Adrenal gland (tissue), 12 donors: Measurements from ENCODE around the gene MROH7. TPM values are rescaled to one million over a fixed set of nuclear protein-coding genes. Genes with fewer than 3 reads are reported as not detected.
"Not testable (repeated sequence)": the region's sequence is repeated elsewhere in the genome, so short reads cannot be mapped to it uniquely, and the experiment has no call there.

Source experiments
- DNase-seq, 7 donors: peaks; one replicate each; pipeline ENCODE4 v3.0.0-alpha.2; 2019 to 2020
- H3K27ac ChIP-seq, 5 donors: fragments of 200-600 bp; sonication (generic) in 4 of 5; 1 replicate in 3 of 5; 2 replicates in 2 of 5; pipeline versions ENCODE4 v1.5.1 to v1.8.0; 2016 to 2020; ENCODE audit warnings: mild to moderate bottlenecking in 1 of 5
- H3K27me3 ChIP-seq: fragments of 200-600 bp; 2 replicates; pipeline ENCODE4 v1.8.0; 2021
- H3K36me3 ChIP-seq, 2 donors: fragments of 200-600 bp; replicated peaks in 1 of 2; 1 replicate in 1 of 2; 2 replicates in 1 of 2; pipeline versions ENCODE4 v1.5.1 to v1.8.0; 2018 to 2022
- H3K4me1 ChIP-seq, 2 donors: fragments of 200-600 bp; replicated peaks in 1 of 2; 1 replicate in 1 of 2; 2 replicates in 1 of 2; pipeline versions ENCODE4 v1.5.1 to v1.8.0; 2018 to 2021
- H3K4me3 ChIP-seq, 4 donors: fragments of 200-600 bp; sonication (generic) in 3 of 4; one replicate each; pipeline ENCODE4 v1.5.1; 2016 to 2018
- H3K9me3 ChIP-seq, 3 donors: fragments of 200-600 bp; sonication (generic) in 1 of 3; replicated peaks in 1 of 3; 1 replicate in 2 of 3; 2 replicates in 1 of 3; pipeline versions ENCODE4 v1.5.1 to v1.8.0; 2016 to 2021
- CTCF ChIP-seq, 6 experiments: fragments of 450-650 bp in 4 of 6; fragments of 200-600 bp in 2 of 6; sonication (generic) in 1 of 6; IDR thresholded peaks; 1 replicate in 5 of 6; 2 replicates in 1 of 6; pipeline versions ENCODE4 v1.5.1 to v1.8.0; 2016 to 2021; ENCODE audit warnings: antibody characterized with exemption in 6 of 6, mild to moderate bottlenecking in 2 of 6, moderate library complexity in 1 of 6
- POLR2A ChIP-seq, 2 donors: fragments of 450-650 bp; IDR thresholded peaks; one replicate each; pipeline ENCODE4 v1.6.1; 2017; ENCODE audit warnings: antibody characterized with exemption in 2 of 2, mild to moderate bottlenecking in 2 of 2, moderate library complexity in 1 of 2
- WGBS, 4 donors: extraction: QIAGEN DNeasy Blood & Tissue Kit in 2 of 4; methylation state at CpG; one replicate each; pipeline versions ENCODE4 v1.1.5 to v1.1.7; 2013 to 2017; 5-methylcytosine and 5-hydroxymethylcytosine counted together
- intact Hi-C, 2 donors: fragments of 100-400 bp; cut with DNase I; formaldehyde crosslinking; loops; one replicate each; pipeline versions ENCODE4 v1.14.1 to v1.15.0; 2022 to 2023
- polyA plus RNA-seq, 3 donors: library from polyadenylated mRNA; stranded (reverse); fragments of 200-250 nt in 2 of 3; fragments of 350-450 nt in 1 of 3; fragmentation: Illumina TruSeq in 1 of 3; extraction: RNeasy Lipid Tissue Mini Kit (QIAGEN cat#74804) in 1 of 3; gene quantifications; one replicate each; pipeline ENCODE4 v1.2.3, GENCODE V29; 2013 to 2014
- total RNA-seq, 9 donors: library from RNA; depleted of rRNA in 4 of 9; stranded (reverse); fragments of >200 nt in 4 of 9; fragments of 120-200 nt in 1 of 9; fragmentation: NEBNext Ultra II Directional in 1 of 9; extraction: Animal tissue kit (Norgen Biotek cat#: 25700) in 1 of 9; gene quantifications; one replicate each; pipeline versions ENCODE4 v1.1.0 to v1.2.4, GENCODE V29; 2013 to 2023
- donor health status: healthy with polysubstance abuse.
- donor health status: Bipolar disorder and iron deficiency.
- donor health status: DM: yes; HTN: yes; CAD: no.
- donor health status: DM: no; HTN: no; CAD: no.
- donor health status: DM: no; HTN: no; CAD: no.
- donor health status: DM: yes; HTN: yes; CAD: no.

MROH7 gene
- total and polyA plus RNA-seq, 12 donors: 0.62 to 13.0 (median 2.1) TPM

- no peak overlapping the region for H3K4me3 ChIP-seq
- no peaks in the 10 kb centered on the region for H3K27me3 ChIP-seq
- no peaks in the 10 kb centered on the region for H3K9me3 ChIP-seq
- H3K4me1 ChIP-seq: no peaks in the 10 kb centered on the region
- TF ChIP-seq CTCF (IDR thresholded peaks at IDR 0.05) (no peak), POLR2A (IDR thresholded peaks at IDR 0.05) (no peak)
- 60 to 83% (median 72%) methylated on average over 7 to 8 of the region's 8 CpGs for WGBS, 4 donors
- H3K27ac ChIP-seq: no peak overlapping the region
- intact Hi-C loops: no loop called here
- no peaks in the 10 kb centered on the region for H3K36me3 ChIP-seq
- no peak for DNase-seq
Observed at GRCh38 chr1:54624466-54625464, 16.8 kb upstream of the MROH7 start.

- no peak for DNase-seq
- no peaks in the 10 kb centered on the region for H3K9me3 ChIP-seq
- intact Hi-C loops: no loop called here
- H3K27ac ChIP-seq: no peak overlapping the region
- H3K4me1 ChIP-seq: no peaks in the 10 kb centered on the region
- no peak overlapping the region for H3K4me3 ChIP-seq
- no peaks in the 10 kb centered on the region for H3K27me3 ChIP-seq
- 78% methylated on average over 10 of the region's 10 CpGs; no CpG with 5 or more reads in 3 of the 4 donors for WGBS, 4 donors
- no peaks in the 10 kb centered on the region for H3K36me3 ChIP-seq
- TF ChIP-seq POLR2A (IDR thresholded peaks at IDR 0.05) (no peak), CTCF (IDR thresholded peaks at IDR 0.05) (no peak)
Observed at GRCh38 chr1:54627196-54627595, 14.4 kb upstream of the MROH7 start.

- H3K36me3 ChIP-seq, H3K27me3 ChIP-seq, H3K4me3 ChIP-seq, H3K9me3 ChIP-seq, H3K4me1 ChIP-seq, intact Hi-C loops, H3K27ac ChIP-seq, DNase-seq: not testable (repeated sequence)
- 81 to 98% (median 85%) methylated on average over 7 of the region's 7 CpGs for WGBS, 4 donors
Observed at GRCh38 chr1:54635804-54636203, 5.8 kb upstream of the MROH7 start.

GRCh38 chr1:54636461-54637446, 4.8 kb upstream of the MROH7 start:
- H3K27ac ChIP-seq, DNase-seq, H3K9me3 ChIP-seq, H3K4me3 ChIP-seq, H3K4me1 ChIP-seq, H3K36me3 ChIP-seq, intact Hi-C loops, H3K27me3 ChIP-seq: not testable (repeated sequence)
- 67 to 74% (median 70%) methylated on average over 13 to 14 of the region's 14 CpGs for WGBS, 4 donors

GRCh38 chr1:54640361-54640760, 1.2 kb upstream of the MROH7 start:
- Histone ChIP-seq H3K4me3 (no peak overlapping the region), H3K27me3 (no peaks in the 10 kb centered on the region), H3K36me3 (no peaks in the 10 kb centered on the region), H3K27ac (no peak overlapping the region), H3K9me3 (peaks cover 0 to 10% (median 0%) of the 10 kb centered on the region in 3 donors), H3K4me1 (peaks cover 0 to 4% of the 10 kb centered on the region in 2 donors)
- 66 to 83% (median 73%) methylated on average over 4 of the region's 4 CpGs for WGBS, 4 donors
- intact Hi-C loops: no loop called here
- DNase-seq: no peak
- no peak for TF ChIP-seq POLR2A (IDR thresholded peaks at IDR 0.05)
- TF ChIP-seq CTCF (IDR thresholded peaks at IDR 0.05): no peak
